T-helper 22 cell (primary cell): Measurements from ENCODE around the gene SVOPL.
"Not testable (repeated sequence)": the region's sequence is repeated elsewhere in the genome, so short reads cannot be mapped to it uniquely, and the experiment has no call there.

ENCODE experiments used
- DNase-seq: peaks from one replicate; pipeline ENCODE4 v3.0.0-alpha.2; 2020; ENCODE audit warnings: low read depth

SVOPL gene

GRCh38 chr7:138701537-138701923 lies 368 bp upstream of the SVOPL start:
- no peak for DNase-seq

GRCh38 chr7:138699661-138700060 lies 1.5 kb downstream of the SVOPL start:
- DNase-seq, result no peak

- no peak for DNase-seq
Measured at GRCh38 chr7:138698281-138698680, 2.9 kb downstream of the SVOPL start.

- DNase-seq, result no peak
Measured at GRCh38 chr7:138697535-138698182, 3.5 kb downstream of the SVOPL start.

- DNase-seq, result not testable (repeated sequence)
Measured at GRCh38 chr7:138695776-138696175, 5.4 kb downstream of the SVOPL start.

GRCh38 chr7:138695106-138695505 lies 6.1 kb downstream of the SVOPL start:
- no peak for DNase-seq

- DNase-seq, result no peak
Measured at GRCh38 chr7:138691178-138691577, 10.0 kb downstream of the SVOPL start.

- DNase-seq, result no peak
Measured at GRCh38 chr7:138690495-138690894, 10.7 kb downstream of the SVOPL start.

GRCh38 chr7:138688037-138688436 lies 13.1 kb downstream of the SVOPL start:
- not testable (repeated sequence) for DNase-seq

GRCh38 chr7:138684340-138684739 lies 16.8 kb downstream of the SVOPL start:
- DNase-seq, result no peak

- DNase-seq, result no peak
Measured at GRCh38 chr7:138679793-138680192, 21.4 kb downstream of the SVOPL start.

- no peak for DNase-seq
Measured at GRCh38 chr7:138670594-138670993, 30.6 kb downstream of the SVOPL start.

- DNase-seq, result no peak
Measured at GRCh38 chr7:138669364-138669763, 31.8 kb downstream of the SVOPL start.

GRCh38 chr7:138668946-138669345 lies 32.2 kb downstream of the SVOPL start:
- no peak for DNase-seq

- no peak for DNase-seq
Measured at GRCh38 chr7:138668229-138668596, 32.9 kb downstream of the SVOPL start.

GRCh38 chr7:138667535-138668228 lies 33.5 kb downstream of the SVOPL start:
- DNase-seq, result no peak

- DNase-seq, result no peak
Measured at GRCh38 chr7:138666385-138666784, 34.8 kb downstream of the SVOPL start.

GRCh38 chr7:138665669-138666140 lies 35.5 kb downstream of the SVOPL start:
- no peak for DNase-seq

- DNase-seq, result no peak
Measured at GRCh38 chr7:138665249-138665648, 35.9 kb downstream of the SVOPL start.

GRCh38 chr7:138663725-138664710 lies 37.1 kb downstream of the SVOPL start:
- DNase-seq, result no peak

GRCh38 chr7:138662991-138663320 lies 38.2 kb downstream of the SVOPL start:
- no peak for DNase-seq

GRCh38 chr7:138662076-138662990 lies 38.8 kb downstream of the SVOPL start:
- DNase-seq, result no peak
